ENCODE results near the gene COA1.

COA1 gene

GRCh38 chr7:43754596-43754995 lies 25.3 kb upstream of the COA1 start:
- TF ChIP-seq EZH2phosphoT487 (conservative IDR thresholded peaks at IDR 0.05; ENCODE audit: low read length) (no peak), CTCF (IDR thresholded peaks at IDR 0.05; ENCODE audit: insufficient read depth, low read length, poor library complexity, severe bottlenecking) (no peak)
- H3K4me2 ChIP-seq (ENCODE audit: low read depth, low read length, poor library complexity, severe bottlenecking): no peak overlapping the region
- no peak overlapping the region for H3K27ac ChIP-seq (ENCODE audit: low read depth, low read length)
- H3K27me3 ChIP-seq (ENCODE audit: low read length): no peaks in the 10 kb centered on the region
- H3K9me3 ChIP-seq (ENCODE audit: insufficient read depth, low read length): no peaks in the 10 kb centered on the region
- no peak overlapping the region for H3K9ac ChIP-seq (ENCODE audit: low read length)
- no peaks in the 10 kb centered on the region for H3K9me2 ChIP-seq (replicated peaks; ENCODE audit: insufficient read depth, low read length)
- H3F3A ChIP-seq (ENCODE audit: insufficient read depth): no peaks in the 10 kb centered on the region
- H4K20me1 ChIP-seq (ENCODE audit: low read depth, low read length): no peaks in the 10 kb centered on the region
- H3K36me3 ChIP-seq (ENCODE audit: low read length): no peaks in the 10 kb centered on the region
- no peaks in the 10 kb centered on the region for H3K79me2 ChIP-seq (ENCODE audit: insufficient read depth, low read length)
- H2AFZ ChIP-seq (ENCODE audit: low read depth, low read length, severe bottlenecking): no peak overlapping the region
- H3K4me3 ChIP-seq (ENCODE audit: insufficient read depth, low read length, poor library complexity, severe bottlenecking): no peak overlapping the region

DNA sequence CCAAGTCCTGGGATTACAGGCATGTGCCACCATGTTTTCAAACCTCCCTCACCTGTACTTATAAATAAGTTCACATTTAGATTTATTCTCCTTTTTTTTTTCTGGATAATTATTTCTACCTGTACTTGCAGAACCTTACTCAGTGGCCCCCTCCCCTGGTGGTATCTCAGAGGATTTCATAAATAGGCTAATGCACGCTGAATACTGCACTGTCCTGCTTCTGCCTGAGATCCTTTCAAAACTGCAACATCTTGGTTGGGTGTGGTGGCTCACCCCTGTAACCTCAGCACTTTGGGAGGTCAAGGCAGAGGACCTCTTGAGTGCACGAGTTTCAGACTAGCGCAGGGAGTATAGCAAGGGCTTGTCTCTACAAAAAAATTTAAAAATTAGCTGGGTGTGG lies 24.5 kb upstream of the COA1 start:
- Histone ChIP-seq H3K36me3 (ENCODE audit: low read length) (no peaks in the 10 kb centered on the region), H3K9me2 (replicated peaks; ENCODE audit: insufficient read depth, low read length) (no peaks in the 10 kb centered on the region), H3K9ac (ENCODE audit: low read length) (no peak overlapping the region), H3K4me3 (ENCODE audit: insufficient read depth, low read length, poor library complexity, severe bottlenecking) (no peak overlapping the region), H3K27ac (ENCODE audit: low read depth, low read length) (no peak overlapping the region), H3K4me2 (ENCODE audit: low read depth, low read length, poor library complexity, severe bottlenecking) (no peak overlapping the region), H3F3A (ENCODE audit: insufficient read depth) (no peaks in the 10 kb centered on the region), H4K20me1 (ENCODE audit: low read depth, low read length) (no peaks in the 10 kb centered on the region), H3K27me3 (ENCODE audit: low read length) (no peaks in the 10 kb centered on the region), H3K79me2 (ENCODE audit: insufficient read depth, low read length) (no peaks in the 10 kb centered on the region), H2AFZ (ENCODE audit: low read depth, low read length, severe bottlenecking) (no peak overlapping the region), H3K9me3 (ENCODE audit: insufficient read depth, low read length) (no peaks in the 10 kb centered on the region)
- TF ChIP-seq CTCF (IDR thresholded peaks at IDR 0.05; ENCODE audit: insufficient read depth, low read length, poor library complexity, severe bottlenecking) (no peak), EZH2phosphoT487 (conservative IDR thresholded peaks at IDR 0.05; ENCODE audit: low read length) (no peak)

DNA sequence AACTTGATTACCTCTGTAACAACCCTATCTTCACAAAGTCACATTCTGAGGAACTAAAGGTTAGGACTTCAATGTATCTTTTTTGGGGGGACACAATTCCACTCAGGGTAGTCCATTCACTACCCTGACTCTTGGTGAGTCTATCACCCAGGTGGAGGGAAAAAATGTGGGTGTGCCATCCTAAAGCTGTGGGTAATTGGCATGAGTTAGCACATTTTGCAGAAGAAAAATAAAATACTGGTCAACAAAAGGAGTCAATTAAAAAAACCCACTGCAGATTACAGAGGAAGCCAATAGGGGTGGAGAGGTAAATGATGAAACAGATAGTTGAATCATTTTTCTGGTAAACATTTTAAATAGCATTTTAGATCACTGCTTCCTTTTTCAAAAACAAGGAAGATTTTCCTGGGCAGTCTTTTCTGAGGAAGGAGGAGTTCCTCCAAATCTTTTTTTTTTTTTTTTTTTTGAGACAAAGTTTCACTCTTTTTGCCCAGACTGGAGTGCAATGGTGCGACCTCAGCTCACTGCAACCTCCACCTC lies 24.0 kb upstream of the COA1 start:
- Histone ChIP-seq H3K4me2 (ENCODE audit: low read depth, low read length, poor library complexity, severe bottlenecking) (no peak overlapping the region), H3K36me3 (ENCODE audit: low read length) (no peaks in the 10 kb centered on the region), H3K27me3 (ENCODE audit: low read length) (no peaks in the 10 kb centered on the region), H3K9me2 (replicated peaks; ENCODE audit: insufficient read depth, low read length) (no peaks in the 10 kb centered on the region), H3K79me2 (ENCODE audit: insufficient read depth, low read length) (no peaks in the 10 kb centered on the region), H3K9me3 (ENCODE audit: insufficient read depth, low read length) (no peaks in the 10 kb centered on the region), H2AFZ (ENCODE audit: low read depth, low read length, severe bottlenecking) (no peak overlapping the region), H3K9ac (ENCODE audit: low read length) (no peak overlapping the region), H4K20me1 (ENCODE audit: low read depth, low read length) (no peaks in the 10 kb centered on the region), H3K4me3 (ENCODE audit: insufficient read depth, low read length, poor library complexity, severe bottlenecking) (no peak overlapping the region), H3F3A (ENCODE audit: insufficient read depth) (no peaks in the 10 kb centered on the region), H3K27ac (ENCODE audit: low read depth, low read length) (no peak overlapping the region)
- TF ChIP-seq CTCF (IDR thresholded peaks at IDR 0.05; ENCODE audit: insufficient read depth, low read length, poor library complexity, severe bottlenecking): no peak
- TF ChIP-seq EZH2phosphoT487 (conservative IDR thresholded peaks at IDR 0.05; ENCODE audit: low read length): no peak

Data from SU-DHL-6 (cell line).